Measurements from ENCODE around the gene GALNS.

GRCh38 chr16:88784074-88784855 lies 72.5 kb downstream of the GALNS start:
- no peak; the same call in 1 of the 2 replicates for TF ChIP-seq CTCF (IDR thresholded peaks at IDR 0.05)
- no peak for TF ChIP-seq REST (IDR thresholded peaks at IDR 0.05; ENCODE audit: insufficient read depth in 1 of 2, low read depth in 2 of 2, low read length in 1 of 2)

All from Panc1 (cell line).